Large intestine (tissue), 12 donors: ENCODE data around the gene CD209. TPM values are rescaled to one million over a fixed set of nuclear protein-coding genes. Genes with fewer than 3 reads are reported as not detected.
"Not testable (repeated sequence)": the region's sequence is repeated elsewhere in the genome, so short reads cannot be mapped to it uniquely, and the experiment has no call there.

ENCODE experiments used
- DNase-seq, 2 donors: peaks; one replicate each; pipeline versions ENCODE4 v3.0.0 to v3.0.0-alpha.2; 2013
- H3K27ac ChIP-seq: one replicate; pipeline ENCODE4 v1.5.1; 2013; ENCODE audit warnings: low read length
- H3K27me3 ChIP-seq: 2 replicates; pipeline ENCODE4 v1.6.1; 2013; ENCODE audit warnings: low read length; ENCODE audit not compliant: control insufficient read depth, insufficient read depth
- H3K36me3 ChIP-seq: 2 replicates; pipeline ENCODE4 v1.6.1; 2013; ENCODE audit warnings: low read length; ENCODE audit not compliant: control insufficient read depth, insufficient read depth
- H3K4me1 ChIP-seq: one replicate; pipeline ENCODE4 v1.6.1; 2013; ENCODE audit warnings: low read length; ENCODE audit not compliant: control insufficient read depth, insufficient read depth
- H3K4me3 ChIP-seq: one replicate; pipeline ENCODE4 v1.5.1; 2013; ENCODE audit warnings: low read length
- H3K9me3 ChIP-seq: one replicate; pipeline ENCODE4 v1.6.1; 2013; ENCODE audit warnings: mild to moderate bottlenecking, low read depth, low read length, moderate library complexity; ENCODE audit not compliant: control insufficient read depth
- WGBS: methylation state at CpG from one replicate; pipeline ENCODE4 v1.1.5; 2013; ENCODE audit warnings: low lambda C conversion rate; ENCODE audit not compliant: insufficient coverage; 5-methylcytosine and 5-hydroxymethylcytosine counted together
- long read RNA-seq, 11 donors: transcript quantifications; one replicate each; lab custom pipeline, GENCODE V29; 2026
- polyA plus RNA-seq: library from polyadenylated mRNA; unstranded; fragments of 120-200 nt; gene quantifications from one replicate; pipeline ENCODE4 v1.2.1, GENCODE V29; 2013

Gene CD209, protein sequence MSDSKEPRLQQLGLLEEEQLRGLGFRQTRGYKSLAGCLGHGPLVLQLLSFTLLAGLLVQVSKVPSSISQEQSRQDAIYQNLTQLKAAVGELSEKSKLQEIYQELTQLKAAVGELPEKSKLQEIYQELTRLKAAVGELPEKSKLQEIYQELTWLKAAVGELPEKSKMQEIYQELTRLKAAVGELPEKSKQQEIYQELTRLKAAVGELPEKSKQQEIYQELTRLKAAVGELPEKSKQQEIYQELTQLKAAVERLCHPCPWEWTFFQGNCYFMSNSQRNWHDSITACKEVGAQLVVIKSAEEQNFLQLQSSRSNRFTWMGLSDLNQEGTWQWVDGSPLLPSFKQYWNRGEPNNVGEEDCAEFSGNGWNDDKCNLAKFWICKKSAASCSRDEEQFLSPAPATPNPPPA
- polyA plus RNA-seq = 14.4 TPM
- long read RNA-seq, donor 1, full-length matches to known transcripts = 3 of 3 reads
- long read RNA-seq, donor 1, partial matches to known transcripts = 0 of 3 reads
- long read RNA-seq, donor 1, other reads (novel, unspliced or antisense) = 0 of 3 reads
- long read RNA-seq, donor 2, full-length matches to known transcripts = 3 of 3 reads
- long read RNA-seq, donor 2, partial matches to known transcripts = 0 of 3 reads
- long read RNA-seq, donor 2, other reads (novel, unspliced or antisense) = 0 of 3 reads
- long read RNA-seq, donor 3 = 0 reads
- long read RNA-seq, donor 4 = 0 reads
- long read RNA-seq, donor 5, full-length matches to known transcripts = 1 of 1 reads
- long read RNA-seq, donor 5, partial matches to known transcripts = 0 of 1 reads
- long read RNA-seq, donor 5, other reads (novel, unspliced or antisense) = 0 of 1 reads
- long read RNA-seq, donor 6, full-length matches to known transcripts = 2 of 2 reads
- long read RNA-seq, donor 6, partial matches to known transcripts = 0 of 2 reads
- long read RNA-seq, donor 6, other reads (novel, unspliced or antisense) = 0 of 2 reads
- long read RNA-seq, donor 7 = 0 reads
- long read RNA-seq, donor 8, full-length matches to known transcripts = 5 of 5 reads
- long read RNA-seq, donor 8, partial matches to known transcripts = 0 of 5 reads
- long read RNA-seq, donor 8, other reads (novel, unspliced or antisense) = 0 of 5 reads
- long read RNA-seq, donor 9 = 0 reads
- long read RNA-seq, donor 10, full-length matches to known transcripts = 6 of 6 reads
- long read RNA-seq, donor 10, partial matches to known transcripts = 0 of 6 reads
- long read RNA-seq, donor 10, other reads (novel, unspliced or antisense) = 0 of 6 reads
- long read RNA-seq, donor 11, full-length matches to known transcripts = 4 of 4 reads
- long read RNA-seq, donor 11, partial matches to known transcripts = 0 of 4 reads
- long read RNA-seq, donor 11, other reads (novel, unspliced or antisense) = 0 of 4 reads

DNA sequence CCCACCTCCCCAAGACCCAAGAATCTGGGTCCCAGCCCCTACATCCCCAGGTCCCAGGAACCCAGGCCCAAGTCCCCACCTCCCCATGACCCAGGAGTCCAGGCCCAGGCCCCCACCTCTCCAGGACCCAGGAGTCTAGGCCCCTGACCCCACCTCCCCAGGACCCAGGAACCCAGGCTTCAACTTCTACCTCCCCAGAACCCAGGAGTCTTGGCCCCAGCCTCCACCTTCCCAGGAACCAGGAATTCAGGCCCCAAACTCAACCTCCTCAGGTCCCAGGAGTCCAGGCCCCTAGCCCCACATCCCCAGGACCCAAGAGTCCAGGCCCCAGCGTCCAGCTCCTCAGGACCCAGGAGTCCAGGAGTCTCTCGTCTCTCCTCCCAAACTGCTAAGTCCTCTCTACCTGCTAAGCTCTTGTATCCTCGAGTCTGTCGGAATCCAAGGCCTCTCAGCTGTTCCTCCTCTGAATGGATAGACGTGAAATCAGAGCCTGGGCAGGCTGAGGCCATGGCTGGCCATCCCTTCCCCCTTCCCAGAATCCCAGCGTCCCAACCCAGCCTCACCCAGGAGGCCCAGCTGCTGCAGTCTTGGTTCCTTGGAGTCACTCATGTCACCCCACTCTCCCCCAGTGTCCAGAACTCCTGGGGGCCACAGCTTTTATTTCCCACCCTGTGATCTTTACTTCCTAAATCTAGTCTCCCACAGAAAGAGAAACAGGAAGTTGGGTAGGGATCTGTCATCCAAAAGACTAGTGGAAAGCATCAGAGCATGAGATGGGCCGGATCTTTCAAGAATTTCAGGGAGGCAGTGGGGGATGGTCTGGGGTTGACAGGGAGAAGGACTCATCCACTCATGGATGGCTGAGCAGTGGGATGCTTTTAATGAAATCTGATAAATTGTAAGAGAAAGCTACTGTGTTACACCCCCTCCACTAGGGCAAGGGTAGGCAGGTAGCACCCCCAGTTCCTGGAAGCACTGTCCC lies at the start of gene CD209:
TSS of gene CD209 (minus strand) at position 632 of the 982 bp plus-strand sequence. CDS start at position 609, 23 bp downstream.
- no peak for DNase-seq
- Histone ChIP-seq H3K27me3 (peaks cover 2% of the 10 kb centered on the region), H3K9me3 (no peaks in the 10 kb centered on the region), H3K36me3 (no peaks in the 10 kb centered on the region), H3K4me1 (no peaks in the 10 kb centered on the region), H3K27ac (no peak within 1 kb of the TSS), H3K4me3 (peak within 1 kb of the TSS; percentile 4)
- WGBS = no CpG with 5 or more reads among the region's 7 CpGs

DNA sequence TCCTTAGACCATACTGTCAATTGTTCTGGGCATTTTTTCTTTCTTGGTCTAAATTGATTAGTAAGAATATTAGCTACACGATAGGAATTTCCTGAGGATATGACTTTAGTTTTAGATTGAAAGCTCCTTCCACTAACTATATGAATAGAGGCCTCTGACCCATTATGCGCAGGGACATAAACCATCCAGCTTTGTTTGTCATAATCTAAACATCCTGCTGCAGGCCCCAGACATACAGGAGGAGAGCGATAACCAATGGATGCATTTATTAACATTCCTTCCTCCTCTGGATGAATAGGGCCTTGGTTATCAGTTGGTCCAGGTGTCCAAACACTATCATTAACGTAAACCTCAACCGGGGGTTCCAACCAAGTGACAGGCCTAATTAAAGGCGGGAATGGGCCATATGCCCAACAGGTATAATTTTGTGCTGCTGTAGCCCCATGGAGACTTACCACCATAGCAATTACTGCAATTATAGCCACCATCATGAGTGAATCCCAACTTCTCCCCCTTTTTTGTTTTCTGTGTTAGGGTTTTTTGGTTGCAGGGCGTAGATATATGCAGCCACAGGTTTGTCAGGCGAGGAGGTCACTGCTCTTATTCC lies 48.3 kb upstream of the CD209 start:
- no peak for DNase-seq
- H3K27ac ChIP-seq = no peak overlapping the region
- H3K4me1 ChIP-seq = no peaks in the 10 kb centered on the region
- WGBS = no CpG with 5 or more reads among the region's 8 CpGs
- H3K27me3 ChIP-seq = peaks cover 26% of the 10 kb centered on the region
- H3K36me3 ChIP-seq = no peaks in the 10 kb centered on the region
- no peak overlapping the region for H3K4me3 ChIP-seq
- H3K9me3 ChIP-seq = peaks cover 3% of the 10 kb centered on the region

DNA sequence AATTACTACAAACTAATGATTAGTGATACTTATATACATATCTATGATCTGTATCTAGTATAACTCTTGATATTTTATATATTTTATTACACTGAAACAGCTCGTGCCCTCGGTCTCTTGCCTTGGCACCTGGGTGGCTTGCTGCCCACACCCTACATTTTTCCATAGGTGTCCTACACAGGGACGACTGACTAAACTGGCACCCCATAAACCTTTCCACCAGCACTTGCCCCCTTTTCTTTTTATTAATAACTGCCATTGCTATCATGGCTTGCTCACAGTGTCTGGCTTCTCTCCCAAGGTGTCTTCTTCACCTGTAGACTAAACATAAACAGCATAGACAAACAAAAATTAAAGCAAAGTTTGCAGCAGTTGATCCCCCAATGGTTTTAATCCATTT lies 46.2 kb upstream of the CD209 start:
- Histone ChIP-seq H3K4me1 (no peaks in the 10 kb centered on the region), H3K36me3 (no peaks in the 10 kb centered on the region), H3K27me3 (peaks cover 28% of the 10 kb centered on the region), H3K27ac (no peak overlapping the region), H3K9me3 (no peaks in the 10 kb centered on the region), H3K4me3 (no peak overlapping the region)
- no CpG with 5 or more reads among the region's 3 CpGs for WGBS
- no peak for DNase-seq

DNA sequence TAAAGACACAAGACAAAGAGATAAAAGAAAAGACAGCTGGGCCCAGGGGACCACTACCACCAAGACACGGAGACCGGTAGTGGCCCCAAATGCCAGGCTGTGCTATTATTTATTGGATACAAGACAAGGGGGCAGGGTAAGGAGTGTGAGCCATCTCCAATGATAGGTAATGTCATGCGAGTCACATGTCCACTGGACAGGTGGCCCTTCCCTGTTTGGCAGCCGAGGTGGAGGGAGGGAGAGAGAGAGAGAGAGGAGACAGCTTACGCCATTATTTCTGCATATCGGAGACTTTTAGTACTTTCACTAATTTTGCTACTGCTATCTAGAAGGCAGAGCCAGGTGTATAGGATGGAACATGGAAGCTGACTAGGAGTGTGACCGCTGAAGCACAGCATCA lies 45.4 kb upstream of the CD209 start:
- not testable (repeated sequence) for DNase-seq, H3K9me3 ChIP-seq, H3K4me1 ChIP-seq, H3K36me3 ChIP-seq, H3K27ac ChIP-seq, H3K4me3 ChIP-seq
- no CpG with 5 or more reads among the region's 7 CpGs for WGBS
- H3K27me3 ChIP-seq = peaks cover 33% of the 10 kb centered on the region

DNA sequence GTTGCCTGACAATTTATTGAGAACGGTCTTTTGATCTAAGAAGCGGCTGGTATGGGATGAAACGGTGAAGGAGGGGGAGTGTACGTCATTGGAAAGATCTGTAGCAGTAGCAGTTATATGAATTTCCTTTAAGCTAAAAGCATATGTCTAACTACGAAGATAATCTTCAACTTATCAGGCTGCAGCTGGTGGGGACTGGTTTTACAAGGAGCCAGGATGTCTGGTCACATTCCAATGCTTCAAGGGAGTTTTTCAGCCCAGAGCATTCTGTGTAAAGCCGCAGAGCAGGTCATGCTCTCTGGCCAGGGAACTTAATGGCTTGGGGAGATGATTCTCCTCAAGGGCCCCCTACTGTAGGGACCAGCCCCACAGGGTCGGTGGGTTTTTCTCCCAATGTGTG lies 44.9 kb upstream of the CD209 start:
- Histone ChIP-seq H3K27ac (no peak overlapping the region), H3K27me3 (peaks cover 35% of the 10 kb centered on the region), H3K9me3 (no peaks in the 10 kb centered on the region), H3K4me3 (no peak overlapping the region), H3K36me3 (no peaks in the 10 kb centered on the region), H3K4me1 (no peaks in the 10 kb centered on the region)
- no peak for DNase-seq
- 60% methylated on average over 1 of the region's 7 CpGs for WGBS

DNA sequence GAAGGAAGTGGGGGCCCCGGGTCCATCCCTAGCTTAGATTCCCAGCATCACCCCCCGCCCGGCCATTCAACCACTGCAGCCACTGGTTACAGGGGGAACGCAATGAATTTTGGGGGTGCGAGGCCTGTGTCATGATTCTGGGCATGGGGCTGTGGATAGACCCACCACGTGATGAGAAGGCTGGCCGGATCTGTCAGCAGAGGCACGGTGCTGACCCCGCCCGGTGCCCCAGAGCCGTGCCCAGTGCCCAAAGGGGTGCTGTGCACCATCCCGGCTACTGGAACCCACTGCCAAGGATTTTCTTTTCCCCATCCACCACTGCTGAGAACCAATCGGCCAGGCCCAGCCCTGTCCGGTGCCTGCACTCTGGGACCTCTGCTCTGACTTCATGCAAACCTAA lies 43.1 kb upstream of the CD209 start:
- no peak overlapping the region for H3K4me3 ChIP-seq

DNA sequence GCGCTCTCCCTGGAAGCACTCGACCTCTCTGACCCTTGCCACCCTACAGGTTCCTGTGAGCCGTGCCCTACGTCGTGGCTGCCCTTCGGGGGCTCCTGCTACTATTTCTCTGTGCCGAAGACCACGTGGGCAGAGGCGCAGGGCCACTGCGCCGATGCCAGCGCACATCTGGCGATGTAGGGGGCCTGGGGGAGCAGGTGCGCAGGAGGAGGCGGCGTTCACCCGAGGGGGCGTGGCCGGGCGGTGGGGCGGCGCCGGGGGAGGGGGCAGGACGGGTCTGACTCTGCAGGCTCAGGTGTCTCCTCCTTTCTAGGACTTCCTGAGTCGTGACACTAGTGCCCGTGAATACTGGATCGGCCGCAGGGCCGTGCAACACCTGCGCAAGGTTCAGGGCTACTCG lies 42.1 kb upstream of the CD209 start:
- H3K36me3 ChIP-seq = no peaks in the 10 kb centered on the region
- no peak overlapping the region for H3K4me3 ChIP-seq
- H3K27ac ChIP-seq = no peak overlapping the region
- H3K27me3 ChIP-seq = peaks cover 45% of the 10 kb centered on the region
- no peak for DNase-seq
- WGBS = no CpG with 5 or more reads among the region's 31 CpGs
- no peaks in the 10 kb centered on the region for H3K9me3 ChIP-seq
- H3K4me1 ChIP-seq = no peaks in the 10 kb centered on the region

More for the DNA sequence above, 43.1 kb upstream of the CD209 start:
- WGBS = no CpG with 5 or more reads among the region's 14 CpGs
- Histone ChIP-seq H3K27me3 (peaks cover 43% of the 10 kb centered on the region), H3K9me3 (no peaks in the 10 kb centered on the region), H3K4me1 (no peaks in the 10 kb centered on the region), H3K36me3 (no peaks in the 10 kb centered on the region), H3K27ac (no peak overlapping the region)
- DNase-seq = no peak

DNA sequence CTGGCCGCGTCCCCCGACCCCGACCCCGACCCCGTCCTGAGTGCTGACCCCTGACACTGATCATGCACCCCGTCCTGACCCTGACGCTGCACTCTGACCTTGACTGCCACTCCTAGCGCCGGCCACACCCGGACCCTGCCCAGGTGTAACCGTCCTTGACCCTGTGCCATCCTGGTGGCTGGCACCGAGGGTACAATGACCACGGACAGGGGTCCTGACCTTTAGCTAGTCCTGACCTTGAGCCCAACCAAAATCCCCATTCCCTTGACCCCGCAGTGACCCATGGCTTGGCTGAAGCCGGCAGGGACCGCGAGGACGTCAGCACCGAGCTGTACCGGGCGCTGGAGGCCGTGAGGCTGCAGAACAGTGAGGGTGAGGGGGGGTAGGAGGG lies 41.6 kb upstream of the CD209 start:
- Histone ChIP-seq H3K4me1 (no peaks in the 10 kb centered on the region), H3K36me3 (no peaks in the 10 kb centered on the region), H3K9me3 (no peaks in the 10 kb centered on the region), H3K27ac (no peak overlapping the region), H3K4me3 (no peak overlapping the region), H3K27me3 (peaks cover 45% of the 10 kb centered on the region)
- WGBS = no CpG with 5 or more reads among the region's 23 CpGs
- no peak for DNase-seq
